Dendritic cell treated with granulocyte-macrophage colony-stimulating factor and Interleukin-4, amounts not matched to agents 40 ng/mL and 50 ng/mL, for 4 days (primary cell): ENCODE measurements around the gene COL26A1.
"Not testable (repeated sequence)": the region's sequence is repeated elsewhere in the genome, so short reads cannot be mapped to it uniquely, and the experiment has no call there.

Source experiments
- H3K27ac Mint-ChIP-seq: one replicate; pipeline ENCODE4 v1.8.0; 2022; ENCODE audit warnings: mild to moderate bottlenecking, mixed read lengths
- H3K27me3 Mint-ChIP-seq: one replicate; pipeline ENCODE4 v1.8.0; 2022; ENCODE audit warnings: mild to moderate bottlenecking, mixed read lengths
- H3K36me3 Mint-ChIP-seq: one replicate; pipeline ENCODE4 v1.8.0; 2022; ENCODE audit warnings: low read depth, mixed read lengths
- H3K4me1 Mint-ChIP-seq: one replicate; pipeline ENCODE4 v1.8.0; 2022; ENCODE audit warnings: low read depth, mixed read lengths
- H3K4me3 Mint-ChIP-seq: one replicate; pipeline ENCODE4 v1.8.0; 2022; ENCODE audit warnings: mild to moderate bottlenecking, moderate library complexity, mixed read lengths
- H3K9me3 Mint-ChIP-seq: one replicate; pipeline ENCODE4 v1.8.0; 2022; ENCODE audit warnings: mixed read lengths
- intact Hi-C: fragments of 100-400 bp; cut with micrococcal nuclease; formaldehyde crosslinking; loops from one replicate; pipeline ENCODE4 v1.15.0; 2022

Gene COL26A1

DNA sequence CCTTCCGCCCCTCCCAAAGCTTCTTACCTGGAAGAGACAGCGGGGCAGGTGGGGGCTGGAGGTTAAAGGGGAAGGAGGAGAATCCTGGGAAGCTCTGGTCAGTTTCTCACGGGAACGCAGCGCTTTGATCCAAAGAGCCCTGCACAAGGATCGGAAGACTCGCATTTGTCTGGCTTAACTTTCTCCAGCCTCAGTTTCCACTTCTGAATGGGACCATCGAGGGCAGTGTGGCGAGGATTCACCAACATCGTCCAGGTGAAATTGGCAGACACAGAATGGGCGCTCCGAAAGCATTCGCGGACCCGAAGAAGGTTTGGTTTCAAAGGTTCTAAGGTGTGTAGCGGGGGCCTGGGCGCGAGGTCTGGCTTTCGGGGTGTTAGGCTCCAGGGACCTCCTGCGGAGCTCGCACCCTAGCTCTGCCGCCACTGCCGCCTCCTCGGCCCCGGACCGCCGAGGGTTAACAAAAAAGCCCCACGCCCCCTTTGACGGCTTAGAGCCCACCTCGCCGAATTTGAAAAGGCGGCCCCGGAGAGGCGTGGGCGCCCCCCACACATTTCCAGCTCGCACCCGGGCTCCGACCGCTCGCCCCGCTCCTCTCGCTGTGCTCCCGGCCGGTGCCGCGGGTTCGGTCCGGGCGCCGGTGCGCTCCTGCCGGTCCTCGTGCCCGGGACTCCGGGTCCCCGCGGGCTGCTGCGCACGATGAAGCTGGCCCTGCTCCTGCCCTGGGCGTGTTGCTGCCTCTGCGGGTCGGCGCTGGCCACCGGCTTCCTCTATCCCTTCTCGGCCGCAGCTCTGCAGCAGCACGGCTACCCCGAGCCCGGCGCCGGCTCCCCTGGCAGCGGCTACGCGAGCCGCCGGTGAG, at the start of gene COL26A1:
TSS of gene COL26A1 (plus strand) at position 542 of the 862 bp plus-strand sequence. CDS start at position 700, 158 bp downstream.
- intact Hi-C loops: no loop called here
- Mint-ChIP-seq H3K4me1 (peaks cover 5% of the 10 kb centered on the region), H3K4me3 (peak within 1 kb of the TSS; percentile 68), H3K27ac (no peak within 1 kb of the TSS), H3K27me3 (peaks cover 63% of the 10 kb centered on the region), H3K9me3 (no peaks in the 10 kb centered on the region), H3K36me3 (no peaks in the 10 kb centered on the region)

DNA sequence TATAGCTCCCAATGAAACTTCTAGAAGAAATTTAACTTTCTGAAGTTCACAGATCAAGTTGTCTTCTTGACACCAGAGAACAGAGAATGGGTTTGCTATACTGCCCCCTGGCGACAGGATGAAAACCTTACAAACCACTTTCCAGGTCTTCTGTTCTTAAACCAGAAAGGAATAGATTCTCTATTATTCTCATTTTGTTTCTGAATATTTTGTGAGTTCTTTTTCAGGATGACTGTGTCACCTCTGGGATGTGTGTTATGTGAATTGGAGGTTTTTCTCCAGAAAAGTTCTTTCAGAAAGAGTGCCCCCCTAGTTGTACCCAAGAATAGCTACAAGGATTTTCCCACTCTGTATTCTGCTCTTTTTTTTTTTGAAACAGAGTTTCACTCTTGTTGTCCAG, 47.3 kb upstream of the COL26A1 start:
- no peak overlapping the region for H3K4me3 Mint-ChIP-seq
- H3K4me1 Mint-ChIP-seq: peaks cover 7% of the 10 kb centered on the region
- H3K27me3 Mint-ChIP-seq: peaks cover 2% of the 10 kb centered on the region
- intact Hi-C loops: no loop called here
- no peaks in the 10 kb centered on the region for H3K36me3 Mint-ChIP-seq
- H3K9me3 Mint-ChIP-seq: peaks cover 14% of the 10 kb centered on the region
- no peak overlapping the region for H3K27ac Mint-ChIP-seq

DNA sequence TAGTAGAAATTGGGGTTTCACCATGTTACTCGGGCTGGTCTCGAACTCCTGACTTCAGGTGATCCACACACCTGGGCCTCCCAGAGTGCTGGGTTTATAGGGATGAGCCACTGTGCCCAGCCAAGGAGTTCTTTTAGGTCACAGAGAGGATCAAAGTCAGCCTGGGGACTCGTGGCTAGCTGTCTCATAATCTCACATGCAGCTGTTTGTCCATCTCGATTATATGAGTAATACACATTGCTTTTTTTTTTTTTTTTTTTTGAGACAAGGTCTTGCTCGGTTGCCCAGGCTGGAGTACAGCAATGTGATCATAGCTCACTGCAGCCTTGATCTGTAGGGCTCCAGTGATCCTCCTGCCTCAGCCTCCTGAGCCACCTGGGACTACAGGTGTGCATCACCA, 43.3 kb upstream of the COL26A1 start:
- Mint-ChIP-seq H3K27ac (no peak overlapping the region), H3K27me3 (peaks cover 5% of the 10 kb centered on the region), H3K9me3 (no peaks in the 10 kb centered on the region), H3K36me3 (no peaks in the 10 kb centered on the region), H3K4me3 (no peak overlapping the region), H3K4me1 (peaks cover 14% of the 10 kb centered on the region)
- intact Hi-C loops: no loop called here

DNA sequence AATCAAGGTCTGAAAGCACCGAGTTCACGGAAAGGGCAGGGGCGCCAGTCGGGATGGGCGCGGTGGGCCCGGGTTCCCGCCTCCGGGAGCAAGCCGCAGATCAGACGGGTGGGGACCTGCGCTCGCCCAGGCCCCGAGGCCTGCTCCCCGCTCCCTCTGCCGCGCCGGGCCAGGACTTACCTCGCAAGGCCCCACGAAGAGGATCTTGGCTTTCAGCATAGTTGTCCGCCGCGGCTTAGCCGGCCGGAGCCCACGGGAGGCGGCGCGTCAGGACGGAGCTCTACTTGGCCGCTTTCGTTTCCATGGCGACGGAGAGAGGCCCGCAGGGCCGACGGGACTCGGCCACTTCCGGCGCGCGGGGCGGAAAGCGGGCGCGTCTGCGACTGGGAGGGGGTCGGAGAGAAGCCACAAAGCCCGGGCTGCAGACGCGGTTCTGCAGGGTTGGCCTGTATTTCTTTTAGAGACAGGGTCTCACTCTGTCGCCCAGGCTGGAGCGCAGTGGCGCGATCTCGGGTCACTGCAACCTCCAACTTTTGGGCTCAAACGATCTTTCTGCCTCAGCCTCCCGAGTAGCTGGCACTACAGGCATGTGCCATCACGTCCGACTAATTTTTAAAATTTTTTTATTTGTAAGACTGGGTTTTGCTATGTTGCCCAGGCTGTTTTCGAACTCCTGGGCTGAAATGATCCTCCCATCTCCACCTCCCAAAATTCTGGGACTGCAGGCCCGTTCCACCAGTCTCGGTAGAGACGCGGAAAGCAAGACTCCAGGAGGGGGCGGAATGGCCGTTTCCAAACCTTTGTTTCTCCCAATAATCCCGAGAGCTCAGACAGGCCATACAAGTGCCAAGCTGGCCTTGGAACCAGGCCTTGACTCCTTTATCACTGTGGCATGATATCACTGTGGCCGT, 40.9 kb upstream of the COL26A1 start, which contains the start of gene IFT22:
TSS of gene IFT22 (minus strand) at position 322 of the 911 bp plus-strand sequence. CDS start at position 219, 103 bp downstream.
- H3K27ac Mint-ChIP-seq: peak within 1 kb of the TSS; percentile 77
- intact Hi-C loops: no loop called here

DNA sequence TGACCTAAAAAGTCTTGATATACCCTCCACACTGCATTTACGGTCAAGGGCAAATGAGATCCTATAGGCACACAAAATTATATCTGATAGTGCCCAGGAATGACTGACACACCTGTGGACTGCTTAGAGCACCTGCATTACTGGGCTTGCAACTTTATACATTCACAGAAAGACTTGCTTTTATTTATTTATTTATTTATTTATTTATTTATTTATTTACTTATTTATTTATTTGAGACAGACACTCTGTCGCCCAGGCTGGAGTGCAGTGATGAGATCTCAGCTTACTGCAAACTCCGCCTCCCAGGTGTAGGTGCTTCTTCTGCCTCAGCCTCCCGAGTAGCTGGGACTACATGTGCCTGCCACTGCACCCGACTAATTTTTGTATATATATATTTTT, 34.5 kb upstream of the COL26A1 start:
- Mint-ChIP-seq H3K4me3 (no peak overlapping the region), H3K27me3 (peaks cover 25% of the 10 kb centered on the region), H3K27ac (no peak overlapping the region), H3K9me3 (no peaks in the 10 kb centered on the region), H3K36me3 (no peaks in the 10 kb centered on the region), H3K4me1 (no peaks in the 10 kb centered on the region)
- intact Hi-C loops: no loop called here

More for the DNA sequence above, 40.9 kb upstream of the COL26A1 start, which contains the start of gene IFT22:
- Mint-ChIP-seq H3K36me3 (no peaks in the 10 kb centered on the region), H3K4me1 (peaks cover 7% of the 10 kb centered on the region), H3K9me3 (no peaks in the 10 kb centered on the region), H3K27me3 (peaks cover 11% of the 10 kb centered on the region), H3K4me3 (peak within 1 kb of the TSS; percentile 82)

DNA sequence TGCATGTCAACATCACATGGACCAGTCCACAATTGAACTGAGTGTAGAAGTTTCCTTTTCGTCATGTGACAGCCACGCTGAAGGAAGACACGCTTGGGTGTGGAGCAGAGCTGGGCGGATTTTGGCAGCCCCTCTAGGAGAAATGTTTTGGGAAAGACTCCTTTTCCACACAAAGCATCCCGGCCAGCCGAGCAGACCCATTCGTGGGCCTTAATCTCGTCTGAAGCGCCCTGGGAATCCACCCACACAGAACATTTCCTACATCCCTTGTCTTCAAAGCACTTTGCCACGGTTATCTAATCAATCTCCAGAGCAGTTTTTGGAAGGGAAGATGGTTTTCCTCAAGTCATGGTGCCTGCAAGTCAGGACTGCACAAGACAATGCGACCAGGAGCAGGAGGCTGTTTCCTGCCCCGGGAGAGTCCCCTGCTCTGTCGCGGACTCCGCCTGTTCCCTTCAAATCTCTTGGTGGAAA, 32.6 kb upstream of the COL26A1 start:
- intact Hi-C loops: no loop called here
- no peaks in the 10 kb centered on the region for H3K36me3 Mint-ChIP-seq
- H3K4me1 Mint-ChIP-seq: peaks cover 5% of the 10 kb centered on the region
- no peaks in the 10 kb centered on the region for H3K9me3 Mint-ChIP-seq
- H3K27ac Mint-ChIP-seq: no peak overlapping the region
- H3K4me3 Mint-ChIP-seq: no peak overlapping the region
- peaks cover 23% of the 10 kb centered on the region for H3K27me3 Mint-ChIP-seq

DNA sequence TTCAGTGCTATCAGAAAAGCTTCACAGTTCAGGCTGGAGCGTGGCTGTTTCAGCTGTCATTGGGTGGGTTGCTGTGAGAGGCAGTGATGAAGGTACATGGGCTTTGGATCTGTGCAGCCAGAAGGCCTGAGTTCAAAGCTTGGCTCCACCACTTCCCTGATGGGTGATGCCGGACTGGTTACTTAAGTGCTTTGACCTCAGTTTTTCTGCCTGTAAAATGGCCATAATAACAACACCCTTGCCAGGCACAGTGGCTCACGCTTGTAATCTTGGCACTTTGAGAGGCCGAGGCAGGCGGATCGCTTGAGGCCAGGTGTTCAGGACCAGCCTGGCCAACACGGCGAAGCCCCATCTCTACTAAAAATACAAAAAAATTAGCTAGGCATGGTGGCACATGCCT, 30.6 kb upstream of the COL26A1 start:
- H3K27me3 Mint-ChIP-seq: peaks cover 16% of the 10 kb centered on the region
- H3K27ac Mint-ChIP-seq: no peak overlapping the region
- no peak overlapping the region for H3K4me3 Mint-ChIP-seq
- no peaks in the 10 kb centered on the region for H3K9me3 Mint-ChIP-seq
- H3K4me1 Mint-ChIP-seq: peaks cover 5% of the 10 kb centered on the region
- no peaks in the 10 kb centered on the region for H3K36me3 Mint-ChIP-seq
- intact Hi-C loops: no loop called here

DNA sequence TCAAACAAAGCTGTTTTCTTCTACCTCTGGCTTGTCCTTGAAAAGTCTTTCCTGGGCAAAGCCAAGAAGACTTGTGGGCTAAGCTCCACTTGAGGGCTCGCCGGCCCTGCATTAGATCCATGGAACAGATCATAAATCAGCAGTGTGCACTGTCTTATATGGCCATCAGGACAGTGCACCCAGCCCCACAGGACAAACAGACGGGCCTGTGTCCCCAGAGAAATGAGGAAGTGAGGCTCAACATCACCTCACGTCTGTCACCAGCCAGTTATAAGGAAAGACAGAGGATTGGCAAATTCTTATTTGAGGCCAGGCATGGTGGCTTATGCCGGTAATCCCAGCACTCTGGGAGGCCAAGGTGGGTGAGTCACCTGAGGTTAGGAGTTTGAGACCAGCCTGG, 28.8 kb upstream of the COL26A1 start:
- H3K9me3 Mint-ChIP-seq: no peaks in the 10 kb centered on the region
- H3K4me3 Mint-ChIP-seq: no peak overlapping the region
- H3K27me3 Mint-ChIP-seq: peaks cover 9% of the 10 kb centered on the region
- H3K4me1 Mint-ChIP-seq: peaks cover 5% of the 10 kb centered on the region
- intact Hi-C loops: no loop called here
- no peak overlapping the region for H3K27ac Mint-ChIP-seq
- H3K36me3 Mint-ChIP-seq: no peaks in the 10 kb centered on the region

DNA sequence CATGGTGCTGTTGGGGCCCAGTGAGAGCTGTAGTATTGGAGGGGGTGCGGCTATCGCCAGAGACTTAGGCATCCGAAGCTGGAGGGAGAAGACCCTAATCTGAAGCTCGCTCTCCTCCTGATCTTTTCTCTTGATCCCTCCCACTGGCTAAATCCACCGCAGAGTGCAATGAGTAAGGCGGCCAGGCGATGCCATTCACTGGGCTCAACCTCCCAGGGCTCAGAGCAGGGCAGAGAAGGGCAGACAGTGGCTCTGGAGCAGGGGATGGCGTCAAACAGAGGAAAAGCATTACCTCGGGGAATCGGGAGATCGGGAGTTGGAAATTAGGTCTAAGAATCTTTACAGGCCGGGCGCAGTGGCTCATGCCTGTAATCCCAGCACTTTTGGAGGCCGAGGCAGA, 22.3 kb upstream of the COL26A1 start:
- Mint-ChIP-seq H3K4me1 (no peaks in the 10 kb centered on the region), H3K27me3 (peaks cover 14% of the 10 kb centered on the region), H3K27ac (no peak overlapping the region), H3K9me3 (no peaks in the 10 kb centered on the region), H3K4me3 (no peak overlapping the region), H3K36me3 (no peaks in the 10 kb centered on the region)
- intact Hi-C loops: no loop called here

DNA sequence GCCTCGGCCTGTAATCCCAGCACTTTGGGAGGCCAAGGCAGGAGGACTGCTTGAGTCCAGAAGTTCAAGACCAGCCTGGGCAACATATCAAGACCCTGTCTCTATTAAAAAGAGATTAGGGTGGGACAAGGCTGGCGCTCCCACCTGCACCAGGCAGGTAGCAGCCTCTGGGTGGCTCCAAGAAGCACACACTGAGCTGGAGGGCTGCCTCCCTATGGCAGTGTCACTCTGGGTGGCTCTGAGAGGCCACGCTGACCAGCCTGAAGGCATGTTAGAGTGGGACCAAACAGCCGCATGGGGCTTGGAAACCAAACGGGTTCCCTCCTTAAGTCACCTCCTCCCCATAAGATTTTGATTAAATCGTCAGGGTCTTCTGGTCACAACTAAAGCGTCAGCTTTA, 19.8 kb upstream of the COL26A1 start:
- H3K4me1 Mint-ChIP-seq: no peaks in the 10 kb centered on the region
- H3K4me3 Mint-ChIP-seq: no peak overlapping the region
- no peaks in the 10 kb centered on the region for H3K9me3 Mint-ChIP-seq
- H3K36me3 Mint-ChIP-seq: no peaks in the 10 kb centered on the region
- H3K27ac Mint-ChIP-seq: no peak overlapping the region
- H3K27me3 Mint-ChIP-seq: peaks cover 18% of the 10 kb centered on the region
- intact Hi-C loops: no loop called here

DNA sequence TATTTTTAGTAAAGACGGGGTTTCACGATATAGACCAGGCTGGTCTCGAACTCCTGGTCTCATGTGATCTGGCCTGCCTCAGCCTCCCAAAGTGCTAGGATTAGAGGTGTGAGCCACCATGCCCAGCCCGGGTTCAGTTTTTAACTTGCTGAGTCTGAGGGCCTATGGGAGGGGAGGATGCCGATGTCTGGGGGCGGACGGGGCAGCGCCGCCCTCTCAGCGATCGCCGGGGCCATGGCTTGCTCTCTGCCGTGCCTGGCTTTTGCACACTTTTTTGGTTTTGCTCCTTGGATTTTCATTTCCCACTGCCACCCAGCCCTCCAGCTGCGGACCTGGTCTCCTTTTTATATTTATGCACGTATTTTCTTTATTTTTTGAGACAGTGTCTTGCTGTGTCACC, 15.2 kb upstream of the COL26A1 start:
- Mint-ChIP-seq H3K27me3 (peaks cover 35% of the 10 kb centered on the region), H3K9me3 (no peaks in the 10 kb centered on the region), H3K4me1 (peaks cover 11% of the 10 kb centered on the region), H3K27ac (no peak overlapping the region), H3K4me3 (no peak overlapping the region), H3K36me3 (no peaks in the 10 kb centered on the region)
- intact Hi-C loops: no loop called here

DNA sequence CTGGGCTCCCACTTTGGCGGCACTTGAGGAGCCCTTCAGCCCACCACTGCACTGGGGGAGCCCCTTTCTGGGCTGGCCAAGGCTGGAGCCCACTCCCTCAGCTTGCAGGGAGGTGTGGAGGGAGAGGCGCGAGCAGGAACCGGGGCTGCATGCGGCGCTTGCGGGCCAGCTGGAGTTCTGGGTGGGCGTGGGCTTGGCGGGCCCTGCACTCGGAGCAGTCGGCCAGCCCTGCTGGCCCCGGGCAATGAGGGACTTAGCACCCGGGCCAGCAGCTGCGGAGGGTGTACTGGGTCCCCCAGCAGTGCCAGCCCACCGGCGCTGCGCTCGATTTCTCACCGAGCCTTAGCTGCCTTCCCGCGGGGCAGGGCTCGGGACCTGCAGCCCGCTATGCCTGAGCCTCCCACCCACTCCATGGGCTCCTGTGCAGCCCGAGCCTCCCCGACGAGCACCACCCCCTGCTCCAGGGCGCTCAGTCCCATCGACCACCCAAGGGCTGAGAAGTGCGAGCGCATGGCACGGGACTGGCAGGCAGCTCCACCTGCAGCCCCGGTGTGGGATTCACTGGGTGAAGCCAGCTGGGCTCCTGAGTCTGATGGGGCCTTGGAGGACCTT, 14.1 kb upstream of the COL26A1 start:
- H3K4me1 Mint-ChIP-seq: peaks cover 17% of the 10 kb centered on the region
- H3K27ac Mint-ChIP-seq, intact Hi-C loops, H3K36me3 Mint-ChIP-seq, H3K4me3 Mint-ChIP-seq, H3K9me3 Mint-ChIP-seq: not testable (repeated sequence)
- peaks cover 35% of the 10 kb centered on the region for H3K27me3 Mint-ChIP-seq

DNA sequence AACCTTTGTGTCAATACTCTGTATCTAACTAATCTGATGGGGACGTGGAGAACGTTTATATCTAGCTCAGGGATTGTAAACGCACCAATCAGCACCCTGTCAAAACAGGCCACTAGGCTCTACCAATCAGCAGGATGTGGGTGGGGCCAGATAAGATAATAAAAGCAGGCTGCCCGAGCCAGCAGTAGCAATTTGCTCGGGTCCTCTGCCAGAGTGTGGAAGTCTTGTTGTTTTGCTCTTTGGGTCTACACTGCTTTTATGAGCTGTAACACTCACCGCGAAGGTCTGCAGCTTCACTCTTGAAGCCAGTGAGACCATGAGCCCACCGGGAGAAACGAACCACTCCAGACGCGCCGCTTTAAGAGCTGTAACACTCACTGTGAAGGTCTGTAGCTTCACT, 13.4 kb upstream of the COL26A1 start:
- peak overlapping the region; percentile 75 for H3K27ac Mint-ChIP-seq
- intact Hi-C loops, H3K4me3 Mint-ChIP-seq, H3K36me3 Mint-ChIP-seq, H3K9me3 Mint-ChIP-seq: not testable (repeated sequence)
- peaks cover 23% of the 10 kb centered on the region for H3K4me1 Mint-ChIP-seq
- peaks cover 35% of the 10 kb centered on the region for H3K27me3 Mint-ChIP-seq
